GM18505 (cell line): ENCODE measurements around the gene RPS8.
"Not testable (repeated sequence)": the region's sequence is repeated elsewhere in the genome, so short reads cannot be mapped to it uniquely, and the experiment has no call there.

Experiments
- ATAC-seq: cut with Tn5 transposase; IDR thresholded peaks from one replicate; pipeline ENCODE4 v1.9.1; 2021; ENCODE audit not compliant: unreplicated experiment
- POLR2A ChIP-seq: IDR thresholded peaks from 4 replicates; pipeline ENCODE4 v1.6.1; 2011; ENCODE audit warnings: borderline replicate concordance; ENCODE audit not compliant: insufficient read depth, insufficient read length; ENCODE audit errors: extremely low read depth

RPS8 gene

DNA sequence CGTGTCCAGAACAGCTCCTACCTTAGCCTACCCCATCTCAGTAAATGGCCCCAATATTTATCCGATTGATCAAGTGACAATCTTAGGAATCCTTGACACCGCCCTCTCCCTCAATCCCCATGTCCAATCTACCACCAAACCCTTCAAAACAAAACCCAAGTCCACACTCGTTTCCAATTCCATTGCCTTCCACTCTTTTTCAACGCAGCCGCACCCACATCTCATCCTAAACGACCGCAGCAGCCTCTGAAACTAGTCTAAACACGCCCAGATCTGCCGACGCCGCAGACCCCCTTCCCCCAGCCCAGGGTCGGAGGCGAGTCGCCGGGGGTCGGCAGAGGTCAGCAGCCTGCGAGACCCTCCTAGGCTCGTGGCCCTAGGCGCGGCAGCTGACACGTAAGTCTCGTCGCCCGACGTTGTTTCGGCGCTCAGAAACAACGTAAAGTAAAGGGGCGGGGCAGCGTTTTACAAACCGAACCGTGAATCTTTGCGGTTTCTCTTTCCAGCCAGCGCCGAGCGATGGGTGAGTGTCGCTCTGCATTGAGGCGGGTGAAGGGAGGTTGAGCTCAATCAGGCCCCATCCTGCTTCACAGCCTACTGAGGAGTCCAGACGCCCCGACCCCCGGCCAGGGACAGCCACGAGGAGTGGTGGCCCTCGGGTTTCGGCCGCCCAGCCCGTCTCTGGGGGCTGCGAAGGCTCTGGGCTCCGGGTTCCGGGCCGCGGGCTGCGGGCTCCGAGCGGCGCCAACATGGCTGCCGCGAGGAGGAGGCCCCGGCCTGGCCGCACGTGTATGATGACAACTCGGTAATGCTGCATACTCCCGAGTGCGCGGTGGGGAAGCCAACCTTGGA is at the start of gene RPS8:
Gene RPS8, plus strand, starts transcription at position 463 of the 852 bp plus-strand sequence. Its CDS starts 57 bp downstream, at position 520.
- peak; percentile 73 for ATAC-seq
- peak; percentile 99 for TF ChIP-seq POLR2A

DNA sequence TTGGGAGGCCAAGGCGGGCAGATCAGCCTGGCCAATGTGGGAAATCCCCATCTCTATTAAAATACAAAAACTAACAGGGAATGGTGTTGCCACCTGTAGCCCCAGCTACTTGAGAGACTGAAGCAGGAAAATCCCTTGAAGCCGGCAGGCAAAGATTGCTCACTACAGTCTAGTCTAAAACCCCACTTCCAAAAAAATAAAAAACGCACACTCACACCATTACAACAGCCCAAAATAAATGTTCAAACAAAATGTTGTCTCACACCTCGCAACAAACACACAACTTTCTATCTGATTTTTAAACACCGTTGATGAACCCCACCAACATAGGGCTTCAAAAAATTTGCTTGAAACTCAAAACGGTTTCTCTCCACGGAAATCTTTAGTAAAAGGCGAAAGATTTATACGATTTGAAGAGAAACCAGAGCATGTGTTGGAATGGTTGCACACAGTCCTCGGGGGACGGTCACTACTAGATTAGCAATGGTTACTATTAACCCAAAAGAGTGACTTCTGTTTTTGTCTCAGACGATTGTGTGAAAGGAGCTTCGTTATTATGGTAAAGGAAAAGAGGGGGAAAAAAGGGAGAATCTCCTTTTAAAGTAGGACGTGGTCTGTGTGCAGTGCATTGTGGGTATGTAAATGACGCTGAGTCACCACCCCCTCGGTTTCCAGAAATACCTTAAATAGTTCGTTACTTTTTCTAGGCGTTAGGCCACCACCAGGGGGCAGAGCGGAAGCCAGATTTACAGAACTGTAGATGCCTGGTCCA is 44.4 kb upstream of the RPS8 start, which contains the start of gene RNU5D-1:
Gene RNU5D-1, minus strand, starts transcription at position 430 of the 772 bp plus-strand sequence.
- ATAC-seq = peak; percentile 68
- TF ChIP-seq POLR2A = peak; percentile 99

DNA sequence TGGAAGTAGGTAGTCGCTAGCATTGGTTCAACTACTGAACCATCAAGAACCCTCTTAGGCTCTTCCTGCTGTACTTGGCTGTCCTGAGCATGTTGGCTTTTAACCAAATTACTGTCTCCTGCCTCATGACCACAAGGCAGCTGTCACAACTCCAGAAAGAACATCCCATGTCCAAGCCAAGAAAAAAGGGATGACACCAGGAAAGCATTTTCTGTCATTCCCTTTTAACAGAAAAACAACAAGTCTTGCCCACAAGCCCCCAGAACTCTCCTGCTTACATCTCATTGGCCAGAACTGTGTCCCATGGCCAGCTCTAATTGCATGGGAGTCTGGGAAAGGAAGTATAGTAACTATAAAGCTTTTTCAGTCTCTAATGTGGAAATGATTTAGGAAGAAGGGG is 42.0 kb upstream of the RPS8 start:
- no peak for TF ChIP-seq POLR2A
- no peak for ATAC-seq

DNA sequence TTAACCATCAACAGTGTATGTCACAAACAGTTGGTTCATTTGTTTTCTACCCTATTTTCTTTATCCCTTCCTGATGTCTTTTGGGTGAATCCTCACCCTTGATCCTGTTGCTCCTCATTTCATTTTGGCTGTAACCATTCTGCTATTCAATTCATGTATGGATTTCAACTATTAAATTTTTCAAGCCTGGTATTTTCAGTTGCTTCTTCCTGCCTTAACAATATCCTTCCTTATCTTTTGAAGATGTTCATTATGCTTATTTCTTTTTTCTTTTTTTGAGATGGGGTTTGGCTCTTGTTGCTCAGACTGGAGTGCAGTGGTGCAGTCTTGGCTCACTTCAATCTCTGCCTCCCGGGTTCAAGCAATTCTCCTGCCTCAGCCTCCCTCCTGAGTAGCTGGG is 41.6 kb upstream of the RPS8 start:
- no peak for ATAC-seq
- TF ChIP-seq POLR2A = no peak

DNA sequence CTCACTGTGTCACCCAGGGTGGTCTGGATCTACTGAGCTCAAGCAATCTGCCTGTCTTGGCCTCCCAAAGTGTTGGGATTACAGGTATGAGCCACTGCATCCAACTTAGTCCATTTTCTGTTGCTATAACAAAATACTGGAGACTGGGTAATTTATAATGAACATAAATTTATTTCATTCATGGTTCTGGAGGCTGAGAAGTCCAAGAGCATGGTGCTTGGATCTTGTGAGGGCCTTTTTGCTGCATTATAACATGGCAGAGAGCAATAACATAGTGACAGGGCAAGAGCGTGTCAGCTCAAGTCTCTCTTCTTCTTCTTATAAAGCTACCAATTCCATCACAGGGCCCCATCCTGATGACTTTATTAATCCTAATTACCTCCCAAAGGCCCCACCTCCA is 39.3 kb upstream of the RPS8 start:
- no peak for TF ChIP-seq POLR2A
- ATAC-seq = no peak

DNA sequence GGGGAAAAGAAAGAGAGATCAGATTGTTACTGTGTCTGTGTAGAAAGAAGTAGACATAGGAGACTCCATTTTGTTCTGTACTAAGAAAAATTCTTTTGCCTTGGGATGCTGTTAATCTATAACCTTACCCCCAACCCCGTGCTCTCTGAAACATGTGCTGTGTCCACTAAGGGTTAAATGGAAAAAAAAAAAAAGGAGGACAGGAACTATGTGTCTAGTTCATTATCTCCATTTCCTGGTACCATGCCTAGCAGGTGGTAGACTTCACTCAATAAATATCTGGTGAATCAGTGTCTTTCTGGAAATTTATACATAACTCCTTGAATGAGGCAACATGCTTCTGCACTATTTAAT is 36.4 kb upstream of the RPS8 start:
- ATAC-seq = not testable (repeated sequence)

DNA sequence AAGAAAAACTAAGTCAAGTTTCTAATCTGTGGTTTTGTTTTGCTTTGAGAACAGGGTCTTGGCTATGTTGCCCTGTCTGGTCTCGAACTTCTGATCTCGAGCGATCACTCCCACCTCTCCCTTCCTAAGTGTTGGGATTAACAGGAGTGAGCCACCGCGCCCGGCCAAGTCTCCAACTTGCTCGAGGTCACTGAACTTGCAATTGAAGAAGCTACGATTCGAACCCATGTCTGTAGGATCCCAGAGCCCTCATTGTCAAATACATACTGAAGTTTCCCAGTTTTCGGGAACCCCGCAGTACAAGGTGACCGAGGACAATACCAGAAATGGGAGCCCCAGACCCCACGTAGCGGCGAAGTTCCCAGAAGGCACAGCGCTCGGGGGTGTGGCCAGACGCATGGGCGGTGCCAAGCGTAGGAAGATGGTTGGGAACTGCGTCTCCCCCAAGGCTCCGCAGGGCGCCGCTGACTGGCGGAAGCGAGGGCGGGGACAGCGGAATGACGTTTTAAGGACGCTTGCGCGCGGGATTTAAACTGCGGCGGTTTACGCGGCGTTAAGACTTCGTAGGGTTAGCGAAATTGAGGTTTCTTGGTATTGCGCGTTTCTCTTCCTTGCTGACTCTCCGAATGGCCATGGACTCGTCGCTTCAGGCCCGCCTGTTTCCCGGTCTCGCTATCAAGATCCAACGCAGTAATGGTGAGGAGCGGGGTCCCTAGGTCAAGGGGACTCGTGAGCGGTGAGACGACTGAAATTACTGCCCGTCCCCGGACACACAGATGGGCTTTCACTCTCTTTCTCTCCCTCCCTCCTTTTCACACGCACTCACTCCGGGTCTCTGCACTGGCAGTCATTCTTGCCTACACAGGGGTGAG is 35.8 kb upstream of the RPS8 start, which contains the start of gene KIF2C:
Gene KIF2C, plus strand, starts transcription at position 531 of the 872 bp plus-strand sequence. Its CDS starts 96 bp downstream, at position 627.
- peak; percentile 98 for TF ChIP-seq POLR2A
- peak; percentile 95 for ATAC-seq

DNA sequence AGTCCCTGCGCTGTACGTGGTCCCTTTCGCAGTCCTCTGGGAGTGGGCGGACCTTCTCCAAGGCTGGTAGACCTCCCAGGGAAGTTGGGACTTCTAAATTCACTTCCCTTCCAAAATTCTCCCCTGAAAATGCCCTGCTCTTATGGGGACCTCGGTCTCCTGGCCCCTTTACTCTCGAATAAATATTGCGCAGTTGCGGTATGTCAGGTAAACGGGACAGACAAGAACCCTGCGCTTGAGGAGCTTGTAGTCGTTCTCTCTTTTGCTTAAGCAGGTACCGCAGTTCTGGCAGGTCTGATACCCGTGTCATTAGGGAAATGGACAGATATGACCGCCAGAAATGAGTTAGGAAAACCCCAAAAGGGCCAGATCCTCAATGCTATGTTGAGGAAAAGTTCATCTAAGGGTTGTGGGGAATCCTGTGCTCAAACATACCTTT is 35.1 kb upstream of the RPS8 start:
- no peak for TF ChIP-seq POLR2A
- ATAC-seq = no peak

DNA sequence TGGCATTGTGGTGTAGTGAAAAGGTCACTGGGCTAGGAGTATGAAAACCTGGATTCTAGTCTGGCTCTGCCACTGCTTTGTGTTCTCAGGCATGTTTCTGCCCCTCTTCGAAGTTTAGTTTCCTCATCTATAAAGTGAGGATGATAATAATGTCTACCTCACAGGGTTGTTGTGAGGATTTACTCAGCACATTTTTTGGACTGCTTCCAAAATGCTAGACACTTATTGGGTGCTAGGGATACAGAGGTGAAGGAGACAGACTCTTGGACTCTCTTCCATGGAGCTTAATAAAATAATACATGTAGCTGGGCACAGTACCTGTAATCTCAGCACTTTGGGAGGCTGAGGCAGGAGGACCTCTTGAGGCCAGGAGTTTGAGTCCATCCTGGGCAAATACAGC is 32.1 kb upstream of the RPS8 start:
- no peak for TF ChIP-seq POLR2A
- no peak for ATAC-seq

DNA sequence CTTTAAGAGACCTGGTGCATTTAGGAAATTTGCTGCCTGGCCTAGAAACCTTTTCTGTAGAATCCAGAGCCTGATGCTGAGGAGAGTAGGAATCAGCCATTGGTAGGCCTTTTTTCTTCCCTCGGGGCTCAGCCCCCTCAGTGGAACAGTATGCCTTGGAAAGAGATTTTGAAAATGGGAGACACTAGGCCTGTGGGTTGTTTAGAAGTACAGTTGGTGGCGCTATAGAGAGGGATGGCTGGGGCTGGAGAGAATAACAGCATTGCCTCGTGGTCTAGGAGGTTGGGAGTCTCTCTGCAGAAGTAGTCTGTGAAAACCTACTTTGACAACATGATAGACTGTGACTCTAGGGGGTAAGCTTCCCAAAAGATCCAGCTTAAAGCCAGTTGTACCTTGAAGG is 27.5 kb upstream of the RPS8 start:
- no peak for ATAC-seq
- no peak for TF ChIP-seq POLR2A

DNA sequence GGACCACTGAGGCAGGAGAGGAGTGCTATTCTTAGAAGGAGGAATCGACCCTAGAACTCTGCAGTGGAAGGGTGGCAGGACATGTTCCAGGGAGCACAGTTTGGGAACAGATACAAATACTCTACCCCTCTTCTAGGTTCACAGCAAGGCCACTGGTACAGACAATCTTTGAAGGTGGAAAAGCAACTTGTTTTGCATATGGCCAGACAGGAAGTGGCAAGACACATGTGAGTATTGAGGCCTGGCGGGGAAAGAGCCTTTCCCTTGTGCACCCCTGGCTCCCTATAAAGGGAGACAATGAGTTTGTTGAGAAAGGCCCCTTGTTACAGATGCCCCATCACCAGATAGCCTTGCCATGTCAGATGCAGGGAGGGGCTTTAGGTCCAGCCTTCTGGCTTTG is 17.9 kb upstream of the RPS8 start:
- ATAC-seq = no peak
- TF ChIP-seq POLR2A = peak; percentile 30

DNA sequence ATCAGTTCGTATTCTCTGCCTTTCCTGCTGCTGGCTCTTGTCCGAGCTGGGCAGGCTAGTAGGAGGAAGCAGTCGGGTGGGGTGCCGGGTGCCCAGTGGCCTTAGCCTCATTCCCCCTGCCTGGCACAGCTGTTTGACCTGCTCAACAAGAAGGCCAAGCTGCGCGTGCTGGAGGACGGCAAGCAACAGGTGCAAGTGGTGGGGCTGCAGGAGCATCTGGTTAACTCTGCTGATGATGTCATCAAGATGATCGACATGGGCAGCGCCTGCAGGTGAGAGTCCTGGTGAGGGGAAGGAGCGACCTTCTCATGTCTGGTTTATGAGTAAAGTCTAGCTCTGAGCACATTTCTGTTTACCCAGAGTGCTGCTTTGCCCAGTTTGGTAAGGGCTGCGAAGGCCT is 16.3 kb upstream of the RPS8 start:
- no peak for TF ChIP-seq POLR2A
- ATAC-seq = no peak

DNA sequence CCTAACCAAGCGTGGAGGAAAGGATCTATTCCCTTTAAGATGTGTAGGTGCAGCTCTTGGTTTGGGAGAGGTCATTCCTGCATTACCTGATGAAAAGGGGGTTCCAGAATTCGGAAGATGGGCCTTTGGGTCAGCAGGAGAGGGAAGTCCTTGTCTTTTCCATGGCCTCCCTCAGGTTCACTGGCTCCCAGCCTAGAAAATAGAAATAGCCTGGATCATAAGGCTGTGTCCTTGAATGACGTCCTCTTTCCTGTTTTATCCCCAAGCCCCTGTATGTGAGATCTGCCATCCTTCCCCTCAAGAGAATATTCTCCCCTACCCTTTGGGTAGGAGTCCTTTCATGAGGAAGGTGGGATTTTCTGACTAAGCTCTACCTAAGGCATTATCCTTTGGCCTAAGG is 14.5 kb upstream of the RPS8 start:
- TF ChIP-seq POLR2A = no peak
- no peak for ATAC-seq

DNA sequence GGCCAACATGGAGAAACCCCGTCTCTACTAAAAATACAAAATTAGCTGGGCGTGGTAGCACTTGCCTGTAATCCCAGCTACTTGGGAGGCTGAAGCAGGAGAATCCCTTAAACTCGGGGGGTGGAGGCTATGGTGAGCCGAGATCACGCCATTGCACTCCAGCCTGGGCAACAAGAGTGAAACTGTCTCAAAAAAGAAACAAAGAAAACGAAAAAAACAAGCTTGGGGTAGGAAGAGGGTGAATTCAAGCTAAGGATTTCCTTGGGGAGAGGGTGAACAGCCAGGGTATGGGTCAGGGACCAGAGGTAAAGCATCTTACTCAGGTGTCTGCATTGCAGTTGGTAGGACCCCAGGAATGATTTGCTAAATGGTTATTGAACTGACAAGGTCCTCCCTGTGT is 8.9 kb upstream of the RPS8 start:
- ATAC-seq = not testable (repeated sequence)
